HG03135 (cell line): Measurements from ENCODE around the gene RELN.

ENCODE experiments used
- ATAC-seq: cut with Tn5 transposase; IDR thresholded peaks from one replicate; pipeline ENCODE4 v1.9.1; 2021; ENCODE audit warnings: mild to moderate bottlenecking, moderate library complexity; ENCODE audit not compliant: unreplicated experiment

The RELN gene

GRCh38 chr7:103437623-103438022, 551.8 kb downstream of the RELN start:
- no peak for ATAC-seq

GRCh38 chr7:103432712-103433111, 556.7 kb downstream of the RELN start:
- ATAC-seq: no peak

DNA sequence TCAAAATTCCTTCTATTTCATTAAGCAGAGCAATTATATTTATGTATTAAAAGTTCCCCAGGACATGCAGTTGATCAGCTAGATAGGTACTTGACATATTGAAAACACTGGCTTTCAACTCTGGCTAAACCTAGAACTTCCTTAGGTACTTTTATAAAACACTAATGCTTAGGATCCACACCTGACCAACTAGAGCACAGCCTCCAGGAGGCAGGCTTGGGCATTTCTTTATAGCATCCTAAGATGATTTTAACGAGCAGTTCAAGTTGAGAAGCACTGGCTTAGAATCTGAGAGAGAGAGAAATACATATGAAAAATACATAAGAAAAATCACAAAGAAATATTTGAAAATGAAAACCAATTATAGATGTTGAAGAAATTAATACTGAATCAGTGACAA, 564.3 kb downstream of the RELN start:
- ATAC-seq: no peak

DNA sequence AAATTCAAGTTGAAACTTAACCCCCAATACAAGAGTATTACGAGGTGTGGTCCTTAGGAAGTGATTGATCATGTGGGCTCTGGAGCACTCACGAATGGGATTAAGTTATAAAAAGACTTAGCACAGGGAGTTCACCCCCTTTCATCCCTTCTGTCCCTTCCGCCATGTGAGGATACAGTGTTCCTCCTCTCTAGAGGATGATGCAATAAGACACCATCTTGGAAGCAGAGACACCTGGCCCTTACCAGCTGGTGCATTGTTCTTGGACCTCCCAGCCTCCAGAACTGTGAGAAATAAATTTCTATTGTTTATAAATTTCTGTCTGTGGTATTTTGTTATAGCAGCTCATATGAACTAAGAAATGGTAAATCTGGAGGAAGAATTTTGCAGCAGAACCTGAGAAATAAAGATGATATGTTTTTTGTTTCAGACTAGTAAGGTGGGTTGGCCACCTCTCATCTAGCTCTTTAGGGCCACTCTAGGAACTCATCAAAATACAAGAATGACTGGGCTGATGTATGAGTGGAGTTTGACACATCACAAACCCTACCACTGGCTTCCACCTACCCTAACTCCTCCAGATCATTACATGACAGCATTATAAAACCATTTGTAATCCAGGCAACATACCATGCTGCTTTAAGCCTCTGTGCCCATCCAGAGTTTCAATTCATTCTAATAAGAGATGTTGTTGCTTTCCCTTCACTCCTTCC, 565.8 kb downstream of the RELN start:
- ATAC-seq: no peak
